ENCODE measurements around the gene NMNAT3.

GRCh38 chr3:139657936-139658335 lies 19.8 kb downstream of the NMNAT3 start:
- TF ChIP-seq POLR2A (IDR thresholded peaks at IDR 0.05; ENCODE audit: low read length): no peak
- TF ChIP-seq GATA1 (IDR thresholded peaks at IDR 0.05; ENCODE audit: low read depth, low read length): no peak

Data from erythroblast (primary cell).